GM19397 (cell line): Measurements from ENCODE around the gene DNAJC5G.
A peak's percentile ranks its signal among the peaks of the same experiment; 100 is the strongest.
"Not testable (repeated sequence)": the region's sequence is repeated elsewhere in the genome, so short reads cannot be mapped to it uniquely, and the experiment has no call there.

Experiments
- ATAC-seq: cut with Tn5 transposase; IDR thresholded peaks from one replicate; pipeline ENCODE4 v1.9.1; 2021; ENCODE audit warnings: mild to moderate bottlenecking, moderate library complexity; ENCODE audit not compliant: unreplicated experiment

The DNAJC5G gene

GRCh38 chr2:27307545-27308358 lies 32.5 kb downstream of the DNAJC5G start:
- no peak for ATAC-seq

GRCh38 chr2:27308359-27308881 lies 33.2 kb downstream of the DNAJC5G start, which contains the start of gene UCN:
UCN (minus strand) TSS chr2:27308445; CDS start chr2:27307895, 550 bp downstream.
- no peak for ATAC-seq

GRCh38 chr2:27309651-27310050 lies 34.4 kb downstream of the DNAJC5G start:
- ATAC-seq: no peak

GRCh38 chr2:27312152-27312551 lies 36.9 kb downstream of the DNAJC5G start:
- ATAC-seq: no peak

- no peak for ATAC-seq
These were observed 38.8 kb downstream of the DNAJC5G start for GRCh38 chr2:27313882-27314645.

GRCh38 chr2:27314709-27315108 lies 39.5 kb downstream of the DNAJC5G start:
- no peak for ATAC-seq

GRCh38 chr2:27315122-27315521 lies 39.9 kb downstream of the DNAJC5G start:
- ATAC-seq: no peak

GRCh38 chr2:27316655-27317412 lies 41.6 kb downstream of the DNAJC5G start:
- ATAC-seq: no peak

GRCh38 chr2:27319839-27320238 lies 44.6 kb downstream of the DNAJC5G start:
- not testable (repeated sequence) for ATAC-seq

- ATAC-seq: no peak
These were observed 45.8 kb downstream of the DNAJC5G start for GRCh38 chr2:27320958-27321543.

GRCh38 chr2:27322301-27322765 lies 47.1 kb downstream of the DNAJC5G start:
- peak; percentile 24 for ATAC-seq

GRCh38 chr2:27322766-27323595 lies 47.7 kb downstream of the DNAJC5G start, which contains the start of gene MPV17:
MPV17 (minus strand) TSS chr2:27323097; CDS start chr2:27322517, 580 bp downstream.
- ATAC-seq: peak; percentile 82

- ATAC-seq: no peak
These were observed 48.5 kb downstream of the DNAJC5G start for GRCh38 chr2:27323596-27324285.

- ATAC-seq: no peak
These were observed 49.5 kb downstream of the DNAJC5G start for GRCh38 chr2:27324720-27325119.
